A673 (cell line): ENCODE data around the gene SERINC5. TPM values are rescaled to one million over a fixed set of nuclear protein-coding genes. Genes with fewer than 3 reads are reported as not detected.

Experiments
- BruUV-seq: library from RNA; stranded (reverse); fragments of 400-500 nt; replicated peaks from 2 replicates; lab custom pipeline; 2021; lab: Mats Ljungman, UMichigan
- CTCF ChIA-PET: fragments of 300-600 bp; sonication (Branson Sonifier 250); formaldehyde crosslinking; loops from one replicate; lab custom pipeline; 2022; ENCODE audit warnings: antibody characterized with exemption; lab: Charles Lee
- POLR2A ChIA-PET: fragments of 300-600 bp; sonication (Branson Sonifier 250); formaldehyde crosslinking; loops from one replicate; lab custom pipeline; 2022; ENCODE audit warnings: antibody characterized with exemption; ENCODE audit not compliant: low non-redundant PET; lab: Charles Lee
- DNase-seq: peaks from one replicate; pipeline ENCODE4 v3.0.0-alpha.2; 2015; ENCODE audit warnings: low spot score
- H3K27ac ChIP-seq: fragments of 200-600 bp; sonication (generic); 2 replicates; pipeline ENCODE4 v1.5.1; 2016; ENCODE audit warnings: mixed run types, low read depth, mild to moderate bottlenecking, mixed read lengths, antibody characterized with exemption, low read length; ENCODE audit not compliant: poor library complexity, severe bottlenecking
- H3K27me3 ChIP-seq: fragments of 200-600 bp; sonication (generic); replicated peaks from 2 replicates; pipeline ENCODE4 v1.6.1; 2017; ENCODE audit warnings: mixed run types, low read depth, mild to moderate bottlenecking, mixed read lengths, antibody characterized with exemption, low read length; ENCODE audit not compliant: insufficient read depth, poor library complexity
- H3K36me3 ChIP-seq: fragments of 200-600 bp; sonication (generic); 2 replicates; pipeline ENCODE4 v1.6.1; 2016; ENCODE audit warnings: mixed run types, mild to moderate bottlenecking, mixed read lengths, antibody characterized with exemption, low read length; ENCODE audit not compliant: insufficient read depth, poor library complexity, severe bottlenecking
- H3K4me1 ChIP-seq: fragments of 200-600 bp; sonication (generic); 2 replicates; pipeline ENCODE4 v1.6.1; 2017; ENCODE audit warnings: mixed run types, mild to moderate bottlenecking, mixed read lengths, antibody characterized with exemption, low read length; ENCODE audit not compliant: insufficient read depth, poor library complexity, severe bottlenecking
- H3K4me3 ChIP-seq: fragments of 200-600 bp; sonication (generic); 2 replicates; pipeline ENCODE4 v1.5.1; 2016; ENCODE audit warnings: low read depth, mixed run types, mild to moderate bottlenecking, mixed read lengths, low read length; ENCODE audit not compliant: poor library complexity, severe bottlenecking
- H3K9me3 ChIP-seq: fragments of 200-600 bp; sonication (generic); 2 replicates; pipeline ENCODE4 v1.6.1; 2016; ENCODE audit warnings: mixed run types, low read depth, mild to moderate bottlenecking, mixed read lengths, antibody characterized with exemption, low read length; ENCODE audit not compliant: poor library complexity, severe bottlenecking
- CTCF ChIP-seq: fragments of 300-800, 200-600 bp; sonication (generic); conservative IDR thresholded peaks from 2 replicates; pipeline ENCODE4 v1.5.1; 2017; ENCODE audit warnings: low read depth, mild to moderate bottlenecking, antibody characterized with exemption, low read length, moderate library complexity, mixed read lengths
- EZH2 ChIP-seq: fragments of 200-600 bp; sonication (generic); IDR thresholded peaks from 2 replicates; pipeline ENCODE4 v1.6.1; 2017; ENCODE audit warnings: borderline replicate concordance, low read depth, mild to moderate bottlenecking, mixed read lengths, antibody characterized with exemption, low read length; ENCODE audit not compliant: poor library complexity, severe bottlenecking
- intact Hi-C: fragments of 100-400 bp; cut with micrococcal nuclease; formaldehyde crosslinking; loops from one replicate; pipeline ENCODE4 v1.10.0; 2022; ENCODE audit not compliant: unreplicated experiment
- total RNA-seq: library from RNA; stranded (reverse); gene quantifications from 2 replicates; pipeline ENCODE4 v1.2.3, GENCODE V29; 2021

The SERINC5 gene
- total RNA-seq, 1 experiment from 2014 or later = 20.6 TPM

- Histone ChIP-seq H3K36me3 (no peaks in the 10 kb centered on the region), H3K27me3 (no peaks in the 10 kb centered on the region), H3K9me3 (no peaks in the 10 kb centered on the region), H3K4me1 (no peaks in the 10 kb centered on the region), H3K4me3 (no peak overlapping the region), H3K27ac (no peak overlapping the region)
- POLR2A ChIA-PET = no interaction called here
- intact Hi-C loops = no loop called here
- no TSS peak for BruUV-seq
- no peak for TF ChIP-seq CTCF
- TF ChIP-seq EZH2 = no peak
- CTCF ChIA-PET = no interaction called here
- no peak for DNase-seq
These were observed 85.7 kb downstream of the SERINC5 start for GRCh38 chr5:80170117-80170535.

GRCh38 chr5:80168388-80169028, 87.3 kb downstream of the SERINC5 start:
- BruUV-seq = no TSS peak
- Histone ChIP-seq H3K27ac (no peak overlapping the region), H3K9me3 (no peaks in the 10 kb centered on the region), H3K4me3 (no peak overlapping the region), H3K4me1 (no peaks in the 10 kb centered on the region), H3K27me3 (no peaks in the 10 kb centered on the region), H3K36me3 (no peaks in the 10 kb centered on the region)
- TF ChIP-seq EZH2 = no peak
- no peak for TF ChIP-seq CTCF
- ChIA-PET POLR2A (no interaction called here), CTCF (no interaction called here)
- intact Hi-C loops = no loop called here
- no peak for DNase-seq

- H3K4me1 ChIP-seq = no peaks in the 10 kb centered on the region
- DNase-seq = no peak
- no peak overlapping the region for H3K27ac ChIP-seq
- no peaks in the 10 kb centered on the region for H3K27me3 ChIP-seq
- no peaks in the 10 kb centered on the region for H3K36me3 ChIP-seq
- BruUV-seq = no TSS peak
- ChIA-PET CTCF (no interaction called here), POLR2A (no interaction called here)
- TF ChIP-seq CTCF = no peak
- no peak for TF ChIP-seq EZH2
- H3K9me3 ChIP-seq = peaks cover 8% of the 10 kb centered on the region
- no peak overlapping the region for H3K4me3 ChIP-seq
- intact Hi-C loops = no loop called here
These were observed 90.4 kb downstream of the SERINC5 start for GRCh38 chr5:80165452-80165851.
